Islet precursor cell (in vitro differentiated cells): ENCODE measurements around the gene THSD7A.

Experiments used
- DNase-seq: peaks from one replicate; pipeline ENCODE4 v3.0.0-alpha.2; 2018

Gene THSD7A

DNA sequence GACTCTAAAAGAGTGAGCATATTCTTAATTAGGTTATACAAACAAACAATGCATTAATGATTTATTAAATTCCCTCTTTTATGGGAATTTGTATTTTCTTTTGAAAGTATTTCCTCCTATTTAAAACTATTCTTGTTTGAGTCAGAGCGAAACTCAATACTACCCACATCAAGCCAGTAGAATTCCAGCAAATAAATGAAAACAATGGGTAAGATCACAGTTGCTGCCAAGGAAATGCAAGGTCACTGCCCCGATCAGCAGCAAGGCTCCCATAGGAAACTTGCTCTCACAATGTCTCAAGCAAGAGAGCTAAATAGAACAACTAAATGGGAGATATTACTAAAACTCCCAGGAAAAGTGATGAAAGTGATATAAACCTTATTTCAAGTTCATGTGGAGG, 206.3 kb downstream of the THSD7A start:
- no peak for DNase-seq

DNA sequence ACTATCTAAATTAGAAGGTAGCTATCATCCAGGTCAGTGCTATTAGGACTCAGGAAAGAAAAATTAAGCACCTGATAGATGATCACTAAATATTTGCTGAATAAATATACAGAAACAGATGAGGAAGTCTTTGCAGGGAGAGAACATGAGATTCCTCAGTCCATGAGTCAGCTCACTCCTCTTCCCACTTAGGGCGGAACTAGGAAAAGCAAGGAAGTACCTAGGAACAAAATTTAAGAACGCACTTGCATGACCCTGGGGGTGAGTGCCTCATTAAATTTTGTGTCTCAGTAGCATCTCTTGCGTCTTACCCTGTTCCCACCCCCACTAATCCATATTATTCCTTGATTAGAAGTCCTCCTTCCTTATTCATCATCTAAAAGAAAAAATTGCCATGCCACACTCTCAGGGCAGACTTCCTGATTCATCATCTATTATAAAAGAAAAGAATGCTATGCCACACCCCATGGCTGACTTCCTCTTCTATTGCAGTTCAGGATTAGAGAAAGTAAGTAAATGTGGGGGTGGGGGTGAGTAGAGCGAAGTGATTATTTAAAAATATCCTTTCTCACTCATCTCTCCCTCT, 208.8 kb downstream of the THSD7A start:
- no peak for DNase-seq

DNA sequence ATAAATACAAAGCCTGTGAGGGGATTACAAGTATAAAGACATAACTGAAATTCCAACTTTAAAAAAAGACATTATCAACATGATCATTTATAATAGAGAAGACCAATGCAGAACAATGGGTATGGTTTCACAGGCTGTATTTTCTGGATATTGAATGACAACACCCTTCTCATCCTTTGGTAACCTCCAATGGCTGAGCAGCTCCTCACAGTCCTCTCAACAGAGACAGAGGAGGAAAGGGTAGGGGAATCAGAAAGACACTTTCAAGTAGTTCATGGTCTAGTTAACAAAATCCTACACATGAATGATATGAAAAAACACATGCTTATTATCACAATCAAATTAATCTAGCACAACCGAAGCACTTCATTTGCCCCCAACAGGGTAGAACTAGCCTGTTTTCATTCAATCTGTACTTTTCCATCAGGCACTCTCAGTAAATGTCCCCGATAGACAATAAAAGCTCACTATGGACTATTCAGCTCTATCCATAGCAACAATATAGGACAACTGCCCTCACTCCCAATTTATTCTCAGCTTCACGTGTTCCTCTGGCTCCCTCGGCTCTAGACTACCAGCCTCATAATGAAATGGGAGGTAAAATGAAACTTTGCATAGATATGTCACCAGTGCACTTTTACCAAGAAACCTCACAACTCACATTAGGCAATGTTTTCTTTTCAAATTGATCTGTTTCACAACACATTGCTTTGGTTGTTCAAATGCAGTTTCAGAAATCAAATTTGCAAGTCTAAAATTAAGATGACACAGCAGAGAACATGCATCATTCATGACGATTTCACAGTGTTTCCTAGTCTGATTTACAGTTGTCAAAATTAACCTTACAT, 211.4 kb downstream of the THSD7A start:
- DNase-seq = no peak

DNA sequence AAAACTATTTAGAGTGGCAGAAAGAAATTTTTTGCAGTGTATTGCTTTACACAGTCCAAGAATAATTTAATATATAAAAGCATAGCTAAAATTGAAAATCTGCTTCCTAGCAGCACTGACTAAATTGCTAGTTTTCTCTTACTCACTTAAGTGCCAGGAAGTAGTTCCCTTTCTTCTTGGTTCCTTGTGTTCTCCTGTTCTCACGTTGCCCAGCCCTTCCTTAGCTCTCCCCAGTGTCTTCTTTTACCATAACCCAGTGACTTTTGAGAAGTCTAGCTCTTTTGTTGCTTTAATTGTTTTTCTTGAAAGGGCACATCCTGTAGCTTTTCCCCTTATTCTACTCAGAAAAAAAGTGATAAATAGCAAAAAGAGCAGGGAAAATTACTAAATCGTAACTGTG, 215.5 kb downstream of the THSD7A start:
- DNase-seq = no peak

DNA sequence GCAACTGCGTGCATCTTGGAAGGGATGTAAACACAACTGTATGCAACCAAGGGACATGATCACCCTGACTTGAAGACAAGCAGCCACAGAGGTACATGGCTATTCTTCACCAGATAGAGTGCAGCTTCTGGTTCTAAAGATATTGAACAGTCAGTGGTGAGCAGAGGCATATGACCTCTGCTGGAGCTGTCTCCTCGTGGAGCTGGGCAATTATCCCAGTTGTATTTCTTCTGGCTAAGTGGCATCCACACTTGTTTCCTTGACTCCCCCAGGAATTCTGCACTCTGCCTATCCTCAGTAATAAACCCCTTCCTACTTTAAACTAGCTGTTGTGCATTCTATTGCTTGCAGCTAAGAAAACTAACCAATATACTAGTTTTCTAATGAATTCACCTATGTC, 216.8 kb downstream of the THSD7A start:
- no peak for DNase-seq

DNA sequence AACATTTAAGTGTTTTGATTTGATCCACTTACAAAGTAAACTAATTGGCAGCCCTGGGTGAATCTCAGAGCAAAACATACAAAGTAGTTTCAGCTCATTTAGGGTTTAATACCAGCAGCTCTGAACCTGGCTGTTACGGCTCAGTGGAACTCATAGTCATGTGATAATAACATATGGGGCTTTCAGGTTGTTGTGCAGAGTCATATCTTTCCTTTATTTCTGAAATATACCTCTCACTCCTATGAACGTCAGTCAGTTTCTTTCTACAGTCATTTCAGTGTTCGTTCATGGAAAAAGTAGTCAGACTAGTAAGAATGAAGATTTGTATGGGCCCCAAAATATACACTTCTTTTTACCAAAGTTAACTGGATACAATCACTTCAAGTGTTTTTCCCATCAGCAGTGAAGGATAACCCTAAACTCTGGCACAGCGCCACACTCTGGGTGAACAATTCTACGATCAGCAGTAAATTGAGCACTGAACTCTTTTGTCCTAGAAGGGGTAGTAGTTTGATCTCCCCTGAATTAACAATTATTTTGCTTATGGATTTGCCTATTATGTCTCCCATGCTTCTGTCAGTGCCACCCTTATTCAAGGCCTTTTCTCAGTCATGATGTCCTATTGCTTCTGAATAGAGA, 218.6 kb downstream of the THSD7A start:
- no peak for DNase-seq

DNA sequence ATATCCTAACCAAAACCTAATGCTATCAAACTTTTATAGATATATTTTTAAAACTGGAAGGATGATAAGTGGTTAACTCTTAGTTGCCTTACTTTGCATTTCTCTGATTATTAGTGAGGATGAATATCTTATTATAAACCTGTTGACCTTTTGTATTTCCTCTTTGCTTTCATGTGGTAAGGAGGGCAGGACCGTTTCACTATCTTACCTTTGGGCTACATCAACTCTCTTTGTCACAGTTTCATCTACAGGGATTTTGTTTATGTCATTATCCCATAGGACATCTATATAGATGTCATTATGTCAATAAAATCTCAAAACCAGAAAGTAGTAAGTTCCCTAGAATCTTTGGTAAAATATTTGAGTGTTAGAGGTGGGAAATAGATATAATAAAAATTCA, 219.3 kb downstream of the THSD7A start:
- DNase-seq = no peak

DNA sequence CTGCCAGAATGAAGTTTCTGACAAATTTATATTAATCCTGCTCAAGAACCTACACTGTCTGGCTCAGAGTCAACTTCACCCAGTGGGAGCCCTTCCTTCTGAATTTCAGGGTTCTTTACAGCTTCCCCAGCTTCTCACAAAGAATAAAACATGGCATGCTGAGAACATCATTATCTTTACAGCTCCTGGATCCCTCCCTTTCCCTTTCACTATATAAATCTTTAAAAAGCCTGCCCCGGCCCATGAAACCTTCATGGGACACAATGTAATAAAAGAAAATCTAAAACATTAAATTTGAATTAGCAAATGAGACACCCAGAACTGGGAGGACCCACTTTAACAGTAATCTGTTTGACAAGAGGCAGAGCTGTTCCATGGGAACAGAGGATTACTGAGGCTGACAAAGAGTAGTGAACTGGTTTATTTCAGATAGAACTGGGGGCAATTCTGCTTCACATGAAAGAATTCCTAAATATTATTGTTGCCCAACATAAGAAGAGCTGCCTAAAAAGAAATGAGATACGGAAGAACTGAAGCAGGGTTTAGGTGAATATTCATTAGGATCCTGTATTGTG, 222.8 kb downstream of the THSD7A start:
- DNase-seq = no peak

DNA sequence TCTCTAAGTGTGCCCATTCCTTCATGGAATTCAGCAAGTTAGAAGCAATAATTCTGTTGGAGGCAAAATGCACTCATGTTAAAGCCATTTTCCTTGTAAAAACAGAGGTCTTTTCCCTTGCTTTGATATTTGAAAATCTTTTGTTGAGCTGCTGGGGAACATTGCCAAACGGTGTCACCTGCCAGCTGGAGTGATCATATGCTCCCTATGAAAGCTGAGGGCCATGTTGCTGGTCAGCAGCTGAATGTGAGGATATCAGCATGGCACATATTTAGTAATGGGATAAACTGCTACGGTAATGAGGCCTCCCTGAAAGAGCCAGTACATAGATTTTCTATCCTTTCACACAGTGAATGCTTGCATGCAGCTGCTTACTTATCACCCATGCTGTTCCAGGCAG, 224.3 kb downstream of the THSD7A start:
- no peak for DNase-seq

DNA sequence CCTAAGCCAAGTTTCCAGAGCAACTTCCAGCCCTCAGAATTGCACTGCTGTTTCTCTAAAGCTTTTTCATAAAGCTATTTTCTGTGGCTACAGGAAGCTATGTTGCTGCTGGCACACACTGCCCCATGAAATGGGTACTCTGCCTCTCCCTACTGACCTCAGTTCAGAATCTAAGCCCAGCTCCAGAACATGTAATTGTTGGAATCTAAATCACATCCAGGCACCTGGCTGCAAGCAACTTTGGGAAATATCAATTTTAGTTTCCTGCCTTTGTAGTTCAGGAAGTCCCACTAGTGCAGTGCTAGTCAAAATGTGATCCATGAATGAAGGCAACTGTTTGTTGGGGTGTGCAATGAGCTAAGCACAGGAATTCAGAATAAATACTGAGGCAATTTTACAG, 226.2 kb downstream of the THSD7A start:
- DNase-seq = no peak

DNA sequence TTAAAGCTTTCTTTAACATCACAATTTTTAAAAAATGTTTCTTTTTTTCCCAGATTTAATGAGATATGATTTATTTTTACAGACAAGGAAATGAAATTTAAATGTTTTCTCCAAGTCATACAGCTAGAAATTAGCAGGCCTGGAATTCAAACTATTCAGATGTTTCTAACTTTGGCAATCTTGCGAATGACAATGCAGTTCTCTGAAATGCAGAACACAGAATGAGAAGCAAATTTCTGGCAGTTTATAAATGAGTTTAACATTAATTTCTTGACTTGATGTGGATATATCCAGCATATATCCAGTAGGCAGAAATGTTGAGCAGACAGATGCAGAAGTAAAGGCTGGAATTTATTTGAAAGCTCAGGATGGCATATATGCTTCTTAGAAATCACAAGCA, 227.5 kb downstream of the THSD7A start:
- DNase-seq = no peak

DNA sequence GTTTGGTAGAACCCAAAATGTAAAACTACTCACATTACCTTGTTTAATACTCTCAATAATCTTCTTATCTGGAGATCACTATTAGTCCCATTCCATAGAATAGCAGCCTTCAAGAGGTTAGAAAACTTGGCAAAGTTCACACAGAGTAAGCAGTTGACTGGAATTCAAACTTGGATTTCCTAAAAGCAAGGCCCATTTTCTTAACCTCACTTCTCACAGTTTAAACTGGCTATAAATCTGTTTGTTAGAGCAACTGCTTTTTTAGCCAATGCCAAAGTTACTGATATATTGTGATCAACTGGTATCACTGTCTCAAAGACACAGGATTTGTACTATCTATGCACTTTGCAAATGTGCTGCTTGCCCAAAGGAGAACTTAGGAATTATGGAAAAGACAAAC, 230.2 kb downstream of the THSD7A start:
- no peak for DNase-seq

DNA sequence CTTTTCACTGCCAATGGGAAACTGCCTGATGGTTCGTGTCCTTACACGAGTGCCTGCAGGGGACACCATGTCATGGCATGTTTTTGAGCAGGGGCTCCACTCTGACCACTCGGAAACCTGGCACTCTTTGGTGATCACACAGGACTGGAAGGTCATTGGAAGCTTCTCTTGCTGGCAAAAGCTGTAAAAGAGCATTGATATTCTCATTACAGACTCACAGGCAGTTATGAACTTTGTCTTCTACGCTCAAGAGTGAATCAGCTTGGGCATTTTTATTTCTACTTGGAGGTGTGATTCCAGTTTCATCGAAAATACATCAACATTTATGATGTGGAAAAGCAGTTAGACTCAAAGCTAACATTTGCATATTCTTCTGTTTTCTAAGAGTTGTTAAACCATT, 238.7 kb downstream of the THSD7A start:
- DNase-seq = no peak

DNA sequence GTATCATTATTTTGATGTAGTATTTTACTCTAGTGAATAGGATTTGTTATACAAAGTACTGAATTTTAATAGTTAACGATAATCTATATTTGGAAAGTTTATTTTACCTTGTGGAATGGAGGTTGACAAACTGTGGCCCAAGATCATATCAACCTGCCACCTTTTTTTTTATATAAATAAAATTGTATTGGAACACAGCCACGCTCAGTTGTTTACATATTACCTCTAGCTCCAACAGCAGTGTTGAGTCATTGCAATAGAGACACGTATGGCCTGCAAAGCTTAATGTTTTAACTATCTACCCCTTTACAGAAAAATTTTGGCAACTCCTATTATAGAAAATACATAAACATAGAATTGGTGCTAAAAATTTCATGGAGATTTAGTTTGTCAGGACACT, 239.3 kb downstream of the THSD7A start:
- no peak for DNase-seq

DNA sequence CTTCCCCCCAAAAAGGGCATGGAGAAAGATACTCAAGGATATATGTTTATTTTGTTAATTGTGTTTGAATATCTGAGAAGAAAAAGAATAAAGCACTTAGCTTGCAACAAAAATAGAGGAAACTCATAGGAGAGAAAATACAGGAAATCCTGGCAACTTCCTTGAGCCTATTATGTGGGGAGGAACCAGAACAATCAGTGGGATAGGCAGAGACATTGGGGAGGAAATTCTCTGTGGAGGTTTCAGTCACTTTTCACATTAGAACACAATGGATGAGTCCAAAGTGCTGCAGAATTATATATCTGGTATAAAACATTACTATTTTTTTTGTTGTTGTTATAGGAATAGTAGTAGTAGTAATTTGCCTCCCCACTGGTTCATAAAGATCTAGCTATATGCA, 240.1 kb downstream of the THSD7A start:
- no peak for DNase-seq

DNA sequence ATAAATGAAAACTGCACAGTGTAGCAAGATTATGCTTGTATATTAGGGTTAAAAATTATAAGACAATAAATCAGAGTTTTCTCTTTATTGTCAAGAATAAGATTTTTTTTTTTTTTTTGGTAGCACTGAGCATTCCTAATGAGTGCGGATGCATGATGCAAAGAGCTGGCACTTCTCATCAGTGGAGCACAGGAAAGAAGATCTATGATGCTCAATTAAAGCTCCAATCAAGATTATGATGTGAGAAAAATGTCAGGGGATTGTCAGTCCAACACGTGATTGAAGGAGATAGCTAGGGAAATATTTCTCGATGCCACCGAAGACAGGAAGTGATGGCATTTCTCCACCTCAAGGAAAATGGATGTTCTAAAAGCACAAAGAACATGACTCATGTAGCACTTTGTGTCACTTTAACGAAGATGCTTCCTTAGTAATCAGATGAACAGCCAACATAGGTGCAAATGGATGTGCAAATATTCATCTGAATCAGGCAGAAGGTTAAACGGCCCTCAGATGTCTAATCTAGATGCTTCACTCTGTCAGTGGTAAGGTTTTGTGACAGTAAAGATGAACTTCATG, 240.9 kb downstream of the THSD7A start:
- DNase-seq = no peak

DNA sequence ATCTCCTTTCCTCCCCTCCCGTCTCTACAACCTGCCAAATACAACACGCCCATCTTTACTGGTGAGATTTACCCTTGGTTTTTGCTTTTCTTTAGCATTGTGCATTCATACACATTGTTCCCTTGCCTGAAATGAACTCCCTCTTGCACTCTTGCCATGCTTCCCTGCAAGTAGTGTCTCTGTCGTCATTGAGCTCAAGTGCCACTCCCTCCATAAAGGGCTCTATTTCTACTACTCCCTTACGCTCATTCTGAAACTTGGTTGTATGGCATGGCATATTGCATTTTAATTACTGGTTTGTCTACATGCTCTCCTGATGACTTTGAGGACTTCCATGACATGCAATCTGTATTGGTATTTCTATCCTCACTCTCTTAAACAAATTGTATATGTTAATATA, 242.7 kb downstream of the THSD7A start:
- no peak for DNase-seq

DNA sequence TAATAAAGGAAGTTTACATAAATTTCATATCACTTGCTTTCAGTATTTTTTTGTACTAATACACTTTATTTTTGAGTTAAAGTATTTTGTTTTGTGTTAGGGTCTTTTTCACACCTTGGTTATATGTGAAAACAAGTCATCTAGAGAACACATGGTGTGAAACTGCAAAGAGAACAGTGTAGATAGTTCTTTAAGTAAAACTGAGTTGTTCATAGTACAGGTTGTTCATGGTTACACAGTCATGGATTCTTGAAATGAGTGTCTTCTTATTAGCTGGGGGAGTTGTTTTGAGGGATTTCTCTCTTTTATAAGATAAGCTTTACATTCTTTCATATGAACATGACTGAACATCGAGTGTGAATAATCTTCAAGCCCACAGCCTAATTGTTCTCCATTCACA, 244.2 kb downstream of the THSD7A start:
- DNase-seq = no peak

DNA sequence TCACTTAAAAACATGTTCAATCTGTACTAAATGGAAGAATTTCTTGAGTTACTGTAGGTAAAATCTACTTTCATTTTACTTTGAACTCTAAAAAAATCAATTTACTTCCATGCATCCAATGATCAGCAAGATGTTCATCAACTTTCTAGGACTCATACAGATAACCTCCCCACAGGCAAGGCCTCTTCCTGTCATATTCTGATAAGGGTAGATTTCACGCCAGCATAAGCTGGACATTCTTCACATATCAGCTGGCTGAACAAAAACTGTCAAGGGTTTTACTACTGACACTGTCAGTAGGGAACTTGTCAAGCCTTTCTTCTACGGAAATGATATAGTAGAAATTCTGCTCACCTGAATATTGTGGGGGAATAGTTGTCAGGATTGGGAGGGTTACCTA, 244.9 kb downstream of the THSD7A start:
- no peak for DNase-seq

DNA sequence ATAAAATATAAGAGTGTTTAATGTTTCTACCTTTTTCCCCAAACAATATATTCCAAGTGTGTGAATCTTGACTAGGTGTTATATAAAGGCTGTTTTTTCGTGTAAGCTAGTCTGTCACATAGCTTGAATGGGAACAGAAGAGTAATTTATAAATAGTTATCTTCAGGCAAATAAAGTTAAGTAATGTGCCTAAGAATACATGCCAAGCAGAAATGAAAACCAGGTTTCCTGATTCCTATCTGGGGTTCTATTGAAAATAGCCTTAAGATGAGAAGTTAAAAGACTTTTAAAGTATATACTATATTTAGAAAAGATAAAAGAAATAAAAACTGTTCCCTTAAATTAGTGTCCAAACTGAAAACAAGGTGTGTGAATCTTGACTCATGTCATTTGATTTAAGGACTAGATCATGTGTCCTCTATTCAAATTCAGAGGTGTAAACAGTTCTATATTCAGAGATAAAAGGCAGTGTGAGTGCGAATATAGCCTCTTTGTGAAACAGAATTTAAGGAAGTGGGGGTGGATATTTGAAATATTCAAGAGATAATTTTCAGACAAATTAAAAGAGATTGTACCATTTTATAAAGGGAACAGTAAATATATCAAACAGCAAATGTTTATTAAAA, 247.5 kb downstream of the THSD7A start:
- DNase-seq = no peak

DNA sequence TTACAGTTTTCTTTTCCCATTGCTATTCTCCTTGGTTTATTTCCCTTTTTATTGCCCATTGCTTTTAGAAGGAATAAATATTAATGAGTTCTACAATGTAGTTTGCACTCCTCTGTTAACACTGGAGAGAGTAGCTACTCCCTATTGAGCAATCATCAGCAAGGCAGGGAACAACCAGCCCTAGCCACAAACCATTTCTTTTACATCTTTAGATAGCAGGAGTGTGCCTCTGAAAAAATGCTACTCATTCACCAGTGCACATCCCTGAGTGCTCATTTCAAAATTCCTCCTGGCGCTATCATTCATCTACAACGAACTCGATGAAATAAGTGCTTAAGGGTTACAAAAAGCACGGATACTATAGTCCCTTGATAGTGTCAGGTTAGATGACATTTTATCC, 252.9 kb downstream of the THSD7A start:
- no peak for DNase-seq

DNA sequence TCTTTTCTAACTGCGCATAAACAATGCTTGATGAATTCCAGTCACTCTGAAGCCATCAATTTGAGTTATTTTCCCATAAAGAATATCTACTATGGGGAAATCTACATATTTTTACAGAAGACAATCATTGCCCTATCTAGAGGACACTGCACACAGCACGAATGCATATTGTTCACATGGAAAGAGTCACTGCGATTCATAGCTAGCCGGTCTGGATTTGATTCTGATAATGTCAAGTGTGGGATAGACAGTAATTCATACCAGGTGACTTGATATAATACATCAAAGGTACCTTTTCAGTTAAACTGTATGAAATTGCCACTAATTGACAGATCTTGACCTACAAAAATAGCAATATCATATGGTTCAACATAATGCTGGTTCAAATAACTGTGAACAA, 255.7 kb downstream of the THSD7A start:
- no peak for DNase-seq

DNA sequence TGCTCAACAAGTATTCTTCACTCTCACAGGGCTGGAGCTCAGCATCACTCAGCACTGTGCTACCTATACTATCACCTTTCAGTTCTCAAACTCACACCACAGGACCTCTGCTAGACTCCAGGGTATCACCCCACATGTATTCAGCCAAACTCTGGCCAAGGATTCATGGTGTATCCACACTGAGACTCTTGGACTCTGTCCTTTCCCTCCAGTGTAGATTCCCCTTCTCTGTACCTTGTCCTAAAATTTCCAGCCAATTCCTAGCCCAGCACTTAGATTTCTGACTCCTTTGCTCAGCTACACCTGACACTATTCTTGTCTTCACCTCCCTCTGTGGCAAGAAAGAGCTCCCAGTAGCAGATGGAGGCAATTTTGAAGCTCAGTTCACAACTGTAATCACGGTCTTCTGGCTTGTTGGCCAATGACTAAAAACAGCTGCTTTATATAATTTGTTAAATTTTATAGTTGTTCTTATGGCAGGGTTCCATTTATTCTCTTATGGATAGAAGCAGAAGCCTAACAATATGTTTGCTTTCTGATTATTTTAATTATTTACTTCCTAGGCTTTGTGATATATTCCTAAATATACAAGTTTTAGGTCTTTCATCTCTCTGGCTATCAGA, 258.8 kb downstream of the THSD7A start:
- no peak for DNase-seq
